GM12874 (cell line): ENCODE measurements around the gene NOS1.

Experiments used
- TF ChIP-seq, protein P1 (sequence below): IDR thresholded peaks from 2 replicates; pipeline ENCODE4 v1.5.1; 2011; ENCODE audit warnings: low read depth, mild to moderate bottlenecking, control low read depth, low read length, moderate library complexity; ENCODE audit not compliant: insufficient read depth

Gene NOS1

DNA sequence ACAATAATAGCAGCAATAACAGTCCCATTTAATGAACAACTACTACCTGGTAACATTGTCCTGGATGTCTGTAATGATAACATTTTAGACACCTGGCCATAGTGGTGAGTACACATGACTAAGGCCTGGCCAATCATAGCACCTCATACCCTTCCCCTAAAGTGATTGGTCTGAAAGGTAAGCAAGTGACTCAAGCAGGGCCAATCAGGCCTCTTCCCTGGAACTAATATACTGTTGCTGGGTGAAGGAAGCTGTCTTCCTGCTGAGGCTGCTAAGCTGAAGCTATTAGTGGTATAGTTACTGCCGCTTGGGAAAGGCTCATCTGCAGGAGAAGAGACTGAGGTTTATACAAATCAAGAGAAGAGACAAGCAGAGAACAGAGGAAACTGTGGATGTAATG is 18.7 kb upstream of the NOS1 start:
- TF ChIP-seq, protein P1, sequence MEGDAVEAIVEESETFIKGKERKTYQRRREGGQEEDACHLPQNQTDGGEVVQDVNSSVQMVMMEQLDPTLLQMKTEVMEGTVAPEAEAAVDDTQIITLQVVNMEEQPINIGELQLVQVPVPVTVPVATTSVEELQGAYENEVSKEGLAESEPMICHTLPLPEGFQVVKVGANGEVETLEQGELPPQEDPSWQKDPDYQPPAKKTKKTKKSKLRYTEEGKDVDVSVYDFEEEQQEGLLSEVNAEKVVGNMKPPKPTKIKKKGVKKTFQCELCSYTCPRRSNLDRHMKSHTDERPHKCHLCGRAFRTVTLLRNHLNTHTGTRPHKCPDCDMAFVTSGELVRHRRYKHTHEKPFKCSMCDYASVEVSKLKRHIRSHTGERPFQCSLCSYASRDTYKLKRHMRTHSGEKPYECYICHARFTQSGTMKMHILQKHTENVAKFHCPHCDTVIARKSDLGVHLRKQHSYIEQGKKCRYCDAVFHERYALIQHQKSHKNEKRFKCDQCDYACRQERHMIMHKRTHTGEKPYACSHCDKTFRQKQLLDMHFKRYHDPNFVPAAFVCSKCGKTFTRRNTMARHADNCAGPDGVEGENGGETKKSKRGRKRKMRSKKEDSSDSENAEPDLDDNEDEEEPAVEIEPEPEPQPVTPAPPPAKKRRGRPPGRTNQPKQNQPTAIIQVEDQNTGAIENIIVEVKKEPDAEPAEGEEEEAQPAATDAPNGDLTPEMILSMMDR = no peak

DNA sequence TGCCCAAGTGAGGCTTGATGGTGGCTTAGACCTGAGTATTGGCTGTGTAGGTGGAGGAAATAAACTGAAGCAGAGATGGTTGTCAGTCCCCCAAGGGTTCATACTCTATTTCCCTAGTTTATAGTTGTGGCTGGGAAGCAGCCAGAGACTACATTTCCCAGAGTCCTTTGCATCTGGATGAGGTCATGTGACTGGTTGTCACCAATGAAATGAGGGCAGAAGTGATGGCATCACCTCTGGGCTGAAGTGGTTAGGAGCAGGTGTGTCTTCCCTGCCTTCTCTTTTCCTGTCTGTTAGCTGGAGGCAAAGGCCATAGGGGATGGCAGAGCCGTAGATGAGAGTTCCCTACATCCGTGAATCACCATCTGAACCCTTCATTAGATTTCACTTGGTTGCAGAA is 16.3 kb upstream of the NOS1 start:
- TF ChIP-seq, protein P1 = no peak

DNA sequence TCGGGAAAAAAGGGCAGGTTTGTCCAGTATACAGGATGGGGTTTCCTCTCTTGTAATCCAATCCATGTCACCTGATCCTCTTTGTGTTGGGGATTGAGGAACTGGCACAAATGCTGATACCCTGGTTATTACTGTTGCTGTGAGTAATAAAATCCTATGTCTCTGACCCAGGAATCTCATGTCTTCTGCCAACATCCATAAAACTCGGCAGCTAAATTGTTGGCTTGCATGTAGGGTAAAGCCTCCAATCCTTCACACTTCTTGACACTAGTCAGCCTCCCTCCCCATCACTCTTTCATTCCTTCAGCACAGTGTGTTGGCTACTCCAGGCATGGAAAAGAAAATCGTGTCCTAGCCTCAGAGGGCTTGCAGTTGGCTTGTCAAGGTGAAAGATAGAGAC is 9.2 kb upstream of the NOS1 start:
- TF ChIP-seq, protein P1 = no peak

DNA sequence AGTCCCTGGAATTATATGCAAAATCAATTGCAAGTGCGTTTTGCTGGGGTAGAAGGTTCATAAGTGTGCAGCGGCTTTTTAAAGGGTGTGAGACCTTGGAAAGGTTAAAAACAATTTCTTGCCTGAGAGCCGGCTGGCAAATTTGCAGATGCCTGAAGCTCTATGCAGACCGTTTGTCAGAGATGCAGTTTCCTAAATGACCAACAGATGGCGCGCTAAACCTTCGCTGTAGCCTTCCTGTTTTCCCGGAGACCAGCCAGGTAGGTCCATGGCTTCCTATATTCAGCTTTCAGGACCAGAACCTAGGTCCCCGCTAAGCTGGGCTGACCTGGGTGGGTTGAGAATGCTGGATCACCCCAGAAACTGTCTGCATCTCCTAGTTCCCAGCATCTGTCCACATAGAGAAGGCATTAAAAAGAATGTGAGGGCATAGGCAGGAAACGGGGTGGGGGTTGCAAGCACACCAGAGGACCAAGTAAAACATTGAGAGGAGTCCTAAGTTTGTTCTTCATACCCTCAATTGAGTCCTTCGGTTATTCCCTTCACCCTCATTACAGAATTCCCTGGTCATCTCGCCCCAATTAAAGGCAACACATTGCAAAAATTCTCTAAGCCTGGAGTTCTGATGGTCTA is 5.7 kb upstream of the NOS1 start:
- TF ChIP-seq, protein P1 = peak; percentile 84

DNA sequence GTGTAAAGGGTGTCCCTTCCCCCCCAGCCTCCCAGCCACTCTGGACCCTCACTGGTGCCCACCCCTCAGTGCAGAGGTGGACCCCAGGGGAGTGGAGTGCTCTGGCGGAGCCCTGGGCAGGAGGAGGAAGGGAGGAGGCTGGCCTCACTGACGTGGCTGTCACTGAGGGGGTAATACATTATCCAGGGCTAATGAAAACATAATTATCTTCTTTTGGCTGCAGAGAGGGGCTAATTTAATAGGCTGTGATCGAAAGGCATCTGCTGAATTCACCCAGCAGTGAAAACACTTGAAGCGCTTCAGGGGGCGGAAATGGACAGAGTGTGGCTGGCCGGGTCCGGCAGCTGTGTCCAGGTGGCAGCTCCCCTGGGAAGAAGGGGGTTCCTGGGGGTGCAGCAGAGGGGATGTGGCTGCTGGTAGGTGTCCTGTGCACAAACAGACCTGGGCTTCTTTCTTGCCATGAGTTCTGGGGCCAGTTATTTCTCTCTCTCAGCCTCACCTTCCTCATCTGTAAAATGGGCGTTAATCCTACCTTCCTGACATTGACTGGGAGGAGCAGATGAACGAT is 3.7 kb upstream of the NOS1 start:
- TF ChIP-seq, protein P1 = no peak

DNA sequence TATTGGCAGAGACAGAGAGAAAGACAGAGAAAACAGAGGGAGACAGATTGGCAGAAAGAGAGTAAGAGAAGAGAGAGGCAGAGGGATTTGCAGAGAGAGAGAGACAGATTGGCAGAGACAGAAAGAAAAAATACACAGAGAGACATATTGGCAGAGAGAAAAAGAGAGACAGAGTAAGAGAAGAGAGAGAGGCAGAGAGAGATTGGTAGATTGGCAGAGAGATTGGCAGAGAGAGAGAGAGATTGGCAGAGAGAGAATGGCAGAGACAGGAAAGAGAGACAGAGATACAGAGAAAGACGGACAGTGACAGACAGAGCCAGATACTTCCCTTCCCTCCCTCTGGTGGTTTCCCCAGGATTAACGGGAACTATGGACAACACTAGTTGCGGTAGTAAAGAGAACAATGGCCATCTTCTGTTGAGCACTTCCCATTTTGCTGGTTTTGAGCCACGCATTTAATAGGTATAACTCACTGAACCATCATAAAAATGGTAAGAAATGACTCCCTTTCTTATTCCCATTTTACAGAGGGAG is 2.6 kb upstream of the NOS1 start:
- TF ChIP-seq, protein P1 = no peak

DNA sequence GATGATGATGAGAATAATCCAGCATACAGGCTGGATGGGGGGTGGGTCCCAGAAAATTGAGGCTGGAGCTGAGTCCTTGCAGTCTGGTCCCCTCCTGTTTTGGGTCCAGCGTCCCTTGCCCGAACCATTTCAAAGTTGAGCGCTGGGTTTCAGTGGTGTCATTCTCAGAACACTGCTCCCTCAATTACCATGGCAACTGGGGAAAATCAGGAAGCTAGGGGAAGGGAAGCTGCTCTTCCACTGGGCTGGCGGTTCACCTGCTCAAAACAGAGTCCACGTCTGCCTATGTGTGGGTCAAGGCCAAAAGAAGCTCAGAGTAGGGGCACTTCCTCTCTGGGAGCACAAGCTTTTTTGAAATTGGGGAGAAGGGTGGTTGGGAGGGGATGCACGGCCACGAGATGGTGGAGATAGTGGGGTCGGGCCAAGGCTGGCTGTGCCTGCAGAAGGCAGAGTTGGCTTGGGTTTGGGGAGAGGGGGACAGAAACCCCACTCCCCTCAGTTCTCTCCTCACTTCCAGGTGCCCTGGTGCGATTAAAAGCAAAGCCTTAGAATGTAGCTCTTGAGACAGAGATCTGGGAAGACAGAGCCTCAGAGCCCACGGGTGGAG is 1.7 kb upstream of the NOS1 start:
- TF ChIP-seq, protein P1 = no peak
